GM18526 (cell line): ENCODE measurements around the gene CARHSP1.

ENCODE experiments used
- POLR2A ChIP-seq: IDR thresholded peaks from 3 replicates; pipeline ENCODE4 v1.6.1; 2011; ENCODE audit not compliant: insufficient read length; ENCODE audit errors: extremely low read depth

Gene CARHSP1

DNA sequence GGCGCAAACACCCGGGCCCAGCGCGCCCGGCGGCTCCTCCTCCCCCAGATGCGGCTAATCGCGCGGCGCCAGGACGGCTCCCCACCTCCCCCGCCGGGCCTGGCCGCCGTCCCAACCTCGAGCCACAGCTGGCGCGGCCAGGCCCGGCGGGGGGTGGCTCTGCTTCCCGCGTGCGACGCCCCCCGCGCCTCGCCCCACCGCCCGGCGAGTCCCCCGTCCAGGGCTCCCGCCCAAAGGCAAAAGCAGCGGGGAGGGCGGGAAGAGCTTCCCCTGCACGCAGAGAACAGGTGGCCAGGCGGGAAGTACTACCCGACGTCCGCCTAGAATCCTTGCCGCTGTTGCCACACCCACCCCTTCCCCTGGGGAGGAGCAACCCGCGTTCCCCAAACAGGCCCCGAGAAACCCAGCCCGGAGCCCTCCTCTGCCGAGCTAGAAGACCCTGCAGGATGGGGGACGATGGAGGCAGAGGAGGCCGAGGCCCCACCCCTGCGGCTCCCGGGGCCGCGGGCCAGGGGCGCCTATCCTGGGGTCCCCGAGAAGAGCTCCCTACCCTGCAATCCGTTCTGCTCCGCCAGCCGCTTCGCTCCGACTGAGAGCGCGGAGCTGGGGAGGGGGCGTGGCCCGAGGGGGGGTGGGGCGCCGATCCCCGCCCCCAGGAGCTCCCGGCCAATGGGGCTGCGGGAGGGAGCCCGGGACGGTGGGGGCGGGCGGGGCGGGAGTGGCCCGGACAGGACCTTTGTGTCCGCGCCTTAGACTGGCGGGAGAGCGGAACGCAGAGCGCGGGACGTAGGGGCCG is at the start of gene CARHSP1:
Gene CARHSP1, minus strand, starts transcription at position 591 of the 796 bp plus-strand sequence. CDS start 9,678 bp downstream, outside the sequence.
- peak; percentile 67 for TF ChIP-seq POLR2A

GRCh38 chr16:8916541-8917225 is 47.9 kb upstream of the CARHSP1 start:
- no peak for TF ChIP-seq POLR2A

GRCh38 chr16:8915722-8916301 is 47.0 kb upstream of the CARHSP1 start:
- no peak for TF ChIP-seq POLR2A

DNA sequence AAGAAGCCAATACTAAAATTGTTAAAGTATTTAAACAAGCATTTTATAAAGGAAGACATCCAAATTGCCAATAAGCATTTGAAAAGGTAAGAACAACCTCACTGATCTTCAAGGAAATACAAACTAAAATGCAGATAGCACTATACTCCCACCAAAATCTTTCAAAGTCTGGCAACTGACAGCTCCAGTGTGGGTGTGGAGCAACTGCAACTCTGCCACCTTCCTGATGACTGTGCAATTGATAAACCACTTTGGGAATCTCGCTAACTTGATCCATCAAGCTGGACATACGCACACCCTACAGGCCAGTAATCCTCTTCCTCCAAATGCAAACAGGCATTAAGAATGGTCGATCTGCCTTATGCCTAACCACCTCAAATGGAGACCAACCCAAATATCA is 45.3 kb upstream of the CARHSP1 start:
- no peak for TF ChIP-seq POLR2A

DNA sequence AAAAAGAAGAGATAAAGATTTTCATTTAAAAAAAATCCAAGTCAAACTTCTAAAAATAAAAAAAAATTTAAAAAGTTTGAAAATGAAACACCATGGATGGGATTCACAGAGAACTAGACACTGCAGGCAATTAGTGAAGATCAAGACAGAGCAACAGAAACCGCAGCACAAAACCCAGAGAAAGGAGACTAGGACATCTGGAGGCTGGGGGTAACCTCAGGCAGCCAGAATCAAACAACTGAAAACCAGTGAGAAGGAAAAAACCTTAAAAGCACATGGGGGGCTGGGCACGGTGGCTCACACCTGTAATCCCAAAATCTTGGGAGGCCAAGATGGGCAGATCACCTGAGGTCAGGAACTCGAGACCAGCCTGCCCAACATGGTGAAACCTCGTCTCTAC is 44.0 kb upstream of the CARHSP1 start:
- no peak for TF ChIP-seq POLR2A

- no peak for TF ChIP-seq POLR2A
These were observed 42.0 kb upstream of the CARHSP1 start for GRCh38 chr16:8910811-8911210.

DNA sequence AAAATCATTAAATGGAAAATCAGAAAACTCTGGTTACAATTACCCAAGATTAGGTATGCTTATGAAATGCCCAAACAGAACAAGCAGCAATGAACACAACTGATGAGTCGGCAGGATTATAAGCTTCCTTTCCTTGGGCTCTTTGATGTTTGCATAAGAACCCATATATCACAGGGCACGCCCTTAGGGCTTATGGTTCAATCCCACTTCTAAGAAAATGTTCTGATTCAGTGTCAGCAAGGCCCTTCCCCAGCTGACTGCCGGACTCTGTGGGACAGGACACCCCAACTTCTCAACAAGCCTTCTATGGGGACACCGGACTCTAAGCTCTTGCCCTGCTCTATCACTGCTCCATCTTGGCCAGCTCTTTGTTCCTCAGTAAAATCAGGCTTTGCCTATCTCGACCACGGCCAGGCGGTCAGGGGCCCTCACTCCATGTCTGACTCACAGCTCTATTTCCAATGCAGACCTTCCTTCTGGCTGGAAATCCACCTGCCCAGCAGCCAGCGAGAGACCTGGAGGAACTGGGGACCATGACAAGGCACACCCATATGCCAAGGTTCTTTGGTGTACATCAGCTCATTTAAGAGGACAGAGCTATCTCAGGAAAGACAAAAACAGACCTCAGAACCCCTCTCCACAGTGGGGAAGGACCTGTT is 40.1 kb upstream of the CARHSP1 start:
- no peak for TF ChIP-seq POLR2A

GRCh38 chr16:8907096-8907495 is 38.3 kb upstream of the CARHSP1 start:
- TF ChIP-seq POLR2A: no peak

- no peak for TF ChIP-seq POLR2A
These were observed 37.2 kb upstream of the CARHSP1 start for GRCh38 chr16:8905795-8906591.

DNA sequence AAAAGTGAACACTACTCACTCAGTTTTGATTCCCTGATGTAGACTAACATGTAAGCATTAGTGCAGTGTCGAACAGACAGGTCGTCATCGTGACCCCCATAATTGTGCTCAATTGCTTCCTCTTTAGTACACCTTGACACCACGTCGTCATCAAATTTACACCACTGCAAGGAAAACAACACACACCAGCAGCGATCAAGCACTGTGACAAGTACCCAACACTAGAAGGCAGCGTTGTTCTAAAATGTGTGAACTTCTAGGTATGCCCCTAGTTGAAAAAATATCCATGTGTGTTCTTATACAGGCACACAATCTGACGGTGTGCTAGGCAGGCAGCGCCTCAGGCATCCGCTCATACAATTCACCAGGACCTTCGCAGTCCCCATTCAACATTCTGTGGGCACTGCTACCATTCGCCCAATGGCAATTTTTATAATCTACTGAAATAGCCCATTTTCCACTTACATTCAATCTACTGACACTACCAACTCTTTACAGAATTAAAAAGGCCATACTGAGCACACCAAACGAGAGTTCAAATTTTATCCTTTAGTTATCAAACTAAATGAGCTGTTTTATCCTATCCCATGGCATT is 36.5 kb upstream of the CARHSP1 start:
- TF ChIP-seq POLR2A: no peak

DNA sequence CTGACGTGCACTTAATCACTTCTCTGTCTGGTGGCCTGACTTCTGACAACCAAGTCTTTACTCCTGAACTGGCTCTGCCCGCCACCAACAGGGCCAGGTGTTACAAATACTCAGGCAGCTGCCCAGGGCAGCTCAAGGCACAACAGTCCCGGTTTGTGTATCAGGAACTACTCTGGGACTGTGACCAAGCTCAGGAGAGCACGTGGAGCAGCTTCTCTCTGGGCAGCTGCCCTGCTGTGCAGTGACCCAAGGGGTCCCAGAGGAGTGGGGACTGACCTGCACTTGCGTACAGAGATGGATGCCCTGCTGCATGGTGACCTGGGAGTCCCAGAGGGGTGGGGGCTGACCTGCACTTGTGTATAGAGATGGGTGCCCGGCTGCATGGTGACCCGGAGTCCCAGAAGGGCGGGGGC is 35.2 kb upstream of the CARHSP1 start:
- TF ChIP-seq POLR2A: no peak

- no peak for TF ChIP-seq POLR2A
These were observed 34.2 kb upstream of the CARHSP1 start for GRCh38 chr16:8903004-8903403.

- no peak for TF ChIP-seq POLR2A
These were observed 32.6 kb upstream of the CARHSP1 start for GRCh38 chr16:8901320-8901861.

- TF ChIP-seq POLR2A: no peak
These were observed 31.5 kb upstream of the CARHSP1 start for GRCh38 chr16:8900343-8900742.
